NK-92 (cell line): Measurements from ENCODE around the gene NPC2.
"Not testable (repeated sequence)": the region's sequence is repeated elsewhere in the genome, so short reads cannot be mapped to it uniquely, and the experiment has no call there.

Experiments used
- DNase-seq: peaks from one replicate; lab custom pipeline; 2025; ENCODE audit not compliant: unreplicated experiment; lab: John Stamatoyannopoulos, UW

Gene NPC2

GRCh38 chr14:74492776-74493342, at the start of gene NPC2:
TSS of gene NPC2 (minus strand) at chr14:74493305. CDS start at chr14:74493274, 31 bp downstream.
- no peak for DNase-seq

- no peak for DNase-seq
These were observed 49.1 kb upstream of the NPC2 start for GRCh38 chr14:74542056-74542685.

- DNase-seq = no peak
These were observed 48.1 kb upstream of the NPC2 start for GRCh38 chr14:74541225-74541624.

- no peak for DNase-seq
These were observed 46.4 kb upstream of the NPC2 start for GRCh38 chr14:74539503-74539902.

- no peak for DNase-seq
These were observed 45.6 kb upstream of the NPC2 start for GRCh38 chr14:74538411-74539391.

GRCh38 chr14:74536336-74536735, 43.2 kb upstream of the NPC2 start:
- DNase-seq = not testable (repeated sequence)

- no peak for DNase-seq
These were observed 42.7 kb upstream of the NPC2 start for GRCh38 chr14:74535756-74536325.

GRCh38 chr14:74533576-74533975, 40.5 kb upstream of the NPC2 start:
- no peak for DNase-seq

- DNase-seq = no peak
These were observed 39.1 kb upstream of the NPC2 start for GRCh38 chr14:74532246-74532645.

GRCh38 chr14:74531467-74531866, 38.4 kb upstream of the NPC2 start:
- DNase-seq = no peak

- no peak for DNase-seq
These were observed 37.9 kb upstream of the NPC2 start for GRCh38 chr14:74531006-74531405.

GRCh38 chr14:74528886-74529285, 35.8 kb upstream of the NPC2 start:
- no peak for DNase-seq

- no peak for DNase-seq
These were observed 35.3 kb upstream of the NPC2 start for GRCh38 chr14:74528406-74528805.

GRCh38 chr14:74527736-74528280, 34.7 kb upstream of the NPC2 start:
- no peak for DNase-seq

GRCh38 chr14:74526854-74527585, 33.9 kb upstream of the NPC2 start:
- no peak for DNase-seq

GRCh38 chr14:74525361-74525851, 32.3 kb upstream of the NPC2 start:
- DNase-seq = no peak

GRCh38 chr14:74524812-74525135, 31.7 kb upstream of the NPC2 start:
- no peak for DNase-seq

- no peak for DNase-seq
These were observed 31.1 kb upstream of the NPC2 start for GRCh38 chr14:74524076-74524811.

- DNase-seq = no peak
These were observed 29.6 kb upstream of the NPC2 start for GRCh38 chr14:74522740-74523139.

GRCh38 chr14:74521756-74522155, 28.7 kb upstream of the NPC2 start:
- no peak for DNase-seq
